ENCODE measurements around the gene MTHFR.
"Not testable (repeated sequence)": the region's sequence is repeated elsewhere in the genome, so short reads cannot be mapped to it uniquely, and the experiment has no call there.

MTHFR gene

DNA sequence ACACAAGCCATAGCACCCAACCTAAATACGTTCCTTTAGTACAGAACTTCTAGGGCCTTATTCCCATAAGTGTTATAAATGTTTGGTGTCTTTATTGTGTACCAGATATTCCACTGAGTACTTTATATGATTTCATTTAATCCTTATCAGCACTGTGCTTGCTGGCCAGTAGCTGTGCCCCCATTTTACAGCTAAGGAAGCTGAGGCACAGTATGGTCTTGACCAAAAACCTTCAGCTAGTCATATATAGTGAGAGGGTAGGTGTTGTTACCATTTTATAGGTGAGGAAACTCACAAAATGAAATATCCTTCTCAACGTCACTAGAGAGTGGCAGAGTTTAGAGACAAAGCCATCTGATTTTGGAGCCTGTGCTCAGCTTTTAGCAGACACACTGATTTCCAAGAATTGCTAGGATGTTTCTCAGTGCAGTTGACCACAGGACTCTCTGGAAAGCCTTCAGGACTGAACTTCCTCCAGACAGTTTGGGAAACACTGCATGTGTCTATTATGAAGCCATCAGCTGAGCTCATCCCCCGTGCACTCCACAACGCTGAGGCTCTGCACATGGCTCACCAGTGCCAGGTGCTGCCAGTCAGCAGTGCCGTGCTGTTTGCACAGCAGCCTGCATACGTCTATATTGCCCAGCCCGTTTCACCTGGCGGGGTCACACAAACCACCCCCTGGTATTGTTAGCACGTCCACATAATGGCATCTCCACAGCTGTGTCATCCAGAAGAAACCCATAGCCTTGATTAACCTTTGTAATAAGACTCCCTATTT is 26.4 kb upstream of the MTHFR start:
- DNase-seq, result peak; percentile 39

DNA sequence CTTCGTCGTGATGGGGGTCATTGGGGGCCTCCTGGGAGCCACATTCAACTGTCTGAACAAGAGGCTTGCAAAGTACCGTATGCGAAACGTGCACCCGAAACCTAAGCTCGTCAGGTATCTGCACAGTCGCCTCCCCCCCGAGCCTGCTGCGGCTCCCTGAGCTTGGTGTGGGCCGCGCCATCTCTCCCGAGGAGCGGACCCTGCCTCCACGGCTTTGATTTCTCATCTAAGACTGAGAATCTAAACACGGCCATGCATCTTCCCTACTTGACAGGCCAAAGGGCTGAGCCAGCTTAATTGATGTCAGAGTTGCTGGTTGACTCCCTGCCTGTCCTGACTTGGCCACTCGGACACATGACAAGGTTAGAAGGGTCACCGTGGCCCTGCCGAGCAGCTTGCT is 22.7 kb upstream of the MTHFR start:
- DNase-seq, result no peak

DNA sequence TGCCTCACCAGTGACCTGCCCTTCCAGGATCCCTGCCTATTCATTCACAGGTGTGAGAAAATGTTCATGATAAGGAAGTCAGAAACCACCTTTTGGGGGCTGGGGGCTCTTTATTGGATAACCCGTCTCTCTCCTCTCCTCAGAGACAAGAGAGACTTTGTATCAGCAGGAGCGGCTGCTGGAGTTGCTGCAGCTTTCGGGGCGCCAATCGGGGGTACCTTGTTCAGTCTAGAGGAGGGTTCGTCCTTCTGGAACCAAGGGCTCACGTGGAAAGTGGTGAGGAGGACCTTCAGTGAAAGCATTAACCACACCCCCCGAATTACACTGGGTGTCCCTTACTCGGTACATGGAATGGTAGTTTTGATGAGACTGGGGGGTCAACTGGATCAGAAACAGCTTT is 21.2 kb upstream of the MTHFR start:
- DNase-seq, result no peak

DNA sequence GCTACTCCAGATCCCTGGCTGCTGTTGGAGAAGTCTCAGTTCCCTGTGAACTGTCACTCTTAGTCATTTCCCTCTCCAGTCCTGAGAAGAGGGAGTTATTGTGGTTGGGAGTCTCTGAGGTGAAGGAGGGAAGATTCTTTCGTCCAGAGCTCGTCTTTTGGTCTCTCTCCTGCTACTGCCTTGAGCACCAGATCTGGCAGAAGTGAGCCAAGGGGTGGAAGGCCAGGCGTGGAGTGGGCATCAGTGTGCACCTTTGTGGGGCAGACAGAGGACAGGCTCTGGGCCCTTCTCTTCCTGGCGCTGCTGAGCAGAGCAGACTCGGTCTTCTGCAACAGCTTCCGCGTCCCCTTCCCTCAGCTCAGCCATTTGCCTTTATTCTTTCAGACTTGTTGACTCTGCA is 19.4 kb upstream of the MTHFR start:
- DNase-seq, result no peak

DNA sequence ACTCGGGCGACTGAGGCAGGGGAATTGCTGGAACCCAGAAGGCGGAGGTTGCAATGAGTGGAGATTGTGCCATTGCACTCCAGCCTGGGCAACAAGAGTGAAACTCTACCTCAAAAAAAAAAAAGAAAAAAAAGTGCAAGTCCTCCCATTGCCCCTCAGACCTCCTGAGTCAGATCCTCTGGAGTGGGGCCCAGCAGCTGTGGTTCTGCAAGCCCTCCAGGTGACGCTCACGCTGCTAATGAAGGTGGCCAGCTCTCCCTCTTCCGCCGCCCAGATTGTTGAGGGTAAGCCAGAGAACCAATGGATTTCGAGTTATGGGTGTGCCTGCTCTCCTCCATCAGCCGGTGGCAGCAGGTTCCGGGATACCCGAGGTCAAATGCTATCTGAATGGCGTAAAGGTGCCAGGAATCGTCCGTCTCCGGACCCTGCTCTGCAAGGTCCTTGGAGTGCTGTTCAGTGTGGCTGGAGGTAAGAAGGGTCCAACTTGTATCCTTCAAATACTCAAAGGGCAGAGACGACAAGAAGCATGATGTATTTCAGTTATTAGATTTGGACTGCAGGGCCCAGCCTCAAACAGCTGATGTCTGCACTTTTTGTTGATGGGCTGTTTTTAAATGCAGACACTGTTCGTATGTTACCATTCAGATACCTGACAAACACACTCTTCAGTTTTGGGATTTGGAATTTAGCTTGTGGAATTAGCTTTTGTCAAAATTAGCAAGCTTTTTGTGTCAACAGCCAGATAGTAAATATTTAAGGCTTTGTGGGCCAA is 17.8 kb upstream of the MTHFR start:
- DNase-seq, result no peak

DNA sequence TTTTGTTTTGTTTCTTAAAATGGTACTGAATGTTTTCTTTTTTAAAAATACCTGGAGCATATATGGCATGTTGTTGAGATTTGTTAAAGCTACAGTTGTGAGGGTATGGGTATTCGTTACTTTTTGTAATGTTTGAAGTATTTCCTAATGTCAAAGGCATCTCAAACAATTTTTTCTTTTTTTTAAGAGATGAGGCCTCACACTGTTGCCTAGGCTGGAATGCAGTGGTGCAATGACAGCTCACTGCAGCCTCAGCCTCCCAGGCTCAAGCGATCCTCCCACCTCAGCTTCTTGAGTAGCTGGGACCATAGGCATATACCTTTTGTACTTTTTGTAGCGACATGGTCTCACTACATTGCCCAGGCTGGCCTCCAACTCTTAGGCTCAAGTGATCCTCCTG is 16.3 kb upstream of the MTHFR start:
- DNase-seq, result no peak

DNA sequence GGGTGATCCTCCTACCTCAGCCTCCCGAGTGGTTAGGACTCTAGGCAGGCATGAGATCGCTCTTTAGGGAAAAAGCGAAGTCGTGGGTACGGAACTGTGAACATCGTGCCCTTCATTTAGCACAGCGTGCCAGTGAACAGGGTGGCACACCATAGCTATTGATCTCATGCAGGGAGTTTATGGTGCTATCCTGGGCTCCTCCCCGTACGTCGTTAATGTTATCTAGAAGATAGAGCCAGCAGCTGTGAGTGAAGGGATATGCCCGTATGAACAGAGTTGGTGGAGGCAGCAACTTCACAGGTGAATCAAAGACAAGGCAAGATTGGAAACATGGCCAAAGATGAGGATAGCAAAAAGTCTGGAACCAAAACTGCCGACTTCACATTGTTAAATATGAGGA is 11.4 kb upstream of the MTHFR start:
- DNase-seq, result no peak

DNA sequence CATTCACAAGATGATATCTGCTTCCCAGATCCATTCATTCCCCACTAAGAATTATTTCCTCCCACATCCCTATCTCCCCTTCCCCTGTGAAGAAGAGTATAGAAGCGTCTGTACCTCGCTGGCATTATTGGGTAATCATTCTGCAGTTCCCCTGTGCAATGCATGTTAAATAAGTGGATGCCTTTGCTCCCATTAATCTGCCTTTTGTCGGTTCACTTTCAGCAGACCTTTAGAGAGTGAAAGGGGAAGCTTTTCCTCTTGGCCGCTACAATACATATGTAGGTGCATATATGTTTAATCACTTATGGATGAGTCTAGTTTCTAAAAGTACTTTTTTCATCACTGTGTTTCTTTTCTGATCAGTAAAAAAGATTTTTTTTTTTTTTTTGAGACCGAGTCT is 7.3 kb upstream of the MTHFR start:
- no peak for DNase-seq

DNA sequence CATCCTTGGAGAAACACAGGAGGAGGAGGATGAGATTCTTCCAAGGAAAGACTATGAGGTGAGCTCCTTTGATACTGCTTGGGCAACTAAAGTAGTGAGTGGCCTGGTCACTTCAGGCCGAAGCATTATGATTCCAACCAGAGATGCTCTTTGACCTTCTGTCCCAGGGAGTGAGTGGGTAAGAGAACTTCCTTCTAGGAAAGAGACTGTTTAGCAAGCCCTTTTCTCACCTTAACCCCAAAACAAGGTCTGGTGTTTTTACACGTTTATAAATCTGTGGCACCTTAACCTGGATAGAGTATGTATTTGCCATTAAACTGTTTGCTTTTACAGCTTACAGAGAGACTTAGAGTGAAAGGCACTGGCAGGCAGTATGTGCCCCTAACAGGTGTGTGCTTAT is 1.4 kb upstream of the MTHFR start:
- DNase-seq, result no peak

DNA sequence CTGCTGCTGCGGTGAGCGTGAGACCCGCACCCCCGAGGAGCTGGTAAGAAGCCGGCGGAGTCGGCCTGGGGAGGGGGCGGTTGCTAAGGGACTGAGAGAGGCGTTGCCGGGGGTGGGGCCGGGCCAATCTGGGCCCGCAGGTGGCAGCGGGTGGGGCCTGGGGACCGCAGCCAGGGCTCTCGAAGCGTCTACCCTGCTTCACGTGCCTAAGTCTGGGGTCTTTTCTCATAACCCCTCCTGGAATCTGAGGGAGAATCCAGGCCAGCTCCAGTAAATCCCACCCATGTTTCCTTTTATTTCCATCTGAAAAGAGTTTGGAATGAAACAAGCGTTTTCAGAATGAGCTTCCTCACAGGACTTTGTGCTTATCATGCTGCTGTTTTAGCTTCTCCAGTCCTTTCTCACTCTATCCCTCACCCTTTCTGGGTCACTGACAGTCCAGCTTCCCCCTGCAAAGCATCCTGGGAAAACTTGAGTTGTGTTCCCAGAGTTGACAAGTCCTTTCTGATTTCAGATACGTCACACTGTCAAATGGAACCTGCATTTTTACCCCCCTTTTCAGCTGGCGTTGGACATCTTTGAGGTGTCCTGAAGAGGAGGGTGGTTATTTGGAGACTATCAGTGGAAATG is 658 bp upstream of the MTHFR start:
- peak; percentile 87 for DNase-seq

DNA sequence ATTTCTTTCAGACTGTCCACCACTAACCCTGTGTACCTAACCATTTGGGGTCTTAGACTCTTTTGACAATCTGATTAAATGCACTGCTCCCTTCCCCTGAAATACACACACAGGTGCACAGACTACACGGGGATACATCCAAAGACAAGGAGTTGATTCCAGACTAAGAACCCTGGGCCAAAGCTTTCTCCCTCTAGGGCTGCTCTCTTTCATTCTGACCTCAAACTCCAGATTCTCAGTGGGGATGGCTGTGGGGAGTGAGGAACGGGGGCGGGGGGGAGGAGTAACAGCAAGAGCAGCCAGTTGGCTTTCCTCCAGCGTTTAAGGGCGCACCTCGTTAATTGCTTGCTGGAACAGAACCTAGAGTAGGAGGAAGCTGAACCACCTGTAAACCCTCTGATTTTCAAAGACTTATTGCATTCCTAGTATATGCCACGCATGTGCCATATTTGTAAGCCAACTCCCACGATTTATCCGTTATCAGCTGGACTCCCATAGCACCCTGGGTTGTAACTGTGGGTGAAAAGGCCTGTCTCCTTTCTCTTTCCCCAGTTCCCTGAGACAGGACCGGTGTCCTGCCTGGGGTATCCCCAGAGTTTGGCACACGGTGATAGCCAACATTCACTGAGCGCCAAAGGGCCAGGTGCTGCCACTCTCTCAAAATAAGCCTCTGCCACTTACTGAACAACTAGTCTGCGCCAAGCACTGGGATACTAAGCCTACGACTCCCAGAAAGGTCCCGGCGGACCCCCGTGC is 920 bp downstream of the MTHFR start:
- peak; percentile 59 for DNase-seq

DNA sequence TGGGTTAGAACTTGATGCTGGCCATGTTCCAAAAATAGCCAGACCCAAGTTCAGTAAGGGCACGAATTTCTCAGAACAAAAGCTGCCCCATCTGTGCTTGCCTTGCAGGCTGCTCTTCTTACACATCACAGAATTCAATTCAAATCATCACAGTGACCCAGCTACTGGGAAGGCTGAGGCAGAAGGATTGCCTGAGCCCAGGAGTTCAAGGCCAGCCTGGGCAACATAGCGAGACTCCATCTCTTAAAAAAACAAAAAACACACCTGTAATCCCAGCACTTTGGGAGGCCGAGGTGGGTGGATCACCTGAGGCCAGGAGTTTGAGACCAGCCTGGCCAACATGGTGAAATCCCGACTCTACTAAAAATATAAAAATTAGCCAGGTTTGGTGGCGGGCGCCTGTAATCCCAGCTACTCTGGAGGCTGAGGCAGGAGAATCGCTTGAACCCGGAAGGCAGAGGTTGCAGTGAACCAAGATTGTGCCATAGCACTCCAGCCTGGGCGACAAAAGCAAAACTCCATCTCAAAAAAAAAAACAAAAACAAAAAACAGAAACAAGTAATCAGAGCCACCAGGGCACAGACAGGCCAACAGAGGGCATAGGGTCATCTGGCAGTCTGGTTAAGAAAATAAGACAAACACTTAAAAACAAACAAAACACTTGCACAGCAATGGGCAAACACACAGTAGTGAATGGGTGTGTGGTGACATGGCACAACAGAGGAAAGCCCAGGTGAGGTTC is 1.7 kb downstream of the MTHFR start:
- not testable (repeated sequence) for DNase-seq

DNA sequence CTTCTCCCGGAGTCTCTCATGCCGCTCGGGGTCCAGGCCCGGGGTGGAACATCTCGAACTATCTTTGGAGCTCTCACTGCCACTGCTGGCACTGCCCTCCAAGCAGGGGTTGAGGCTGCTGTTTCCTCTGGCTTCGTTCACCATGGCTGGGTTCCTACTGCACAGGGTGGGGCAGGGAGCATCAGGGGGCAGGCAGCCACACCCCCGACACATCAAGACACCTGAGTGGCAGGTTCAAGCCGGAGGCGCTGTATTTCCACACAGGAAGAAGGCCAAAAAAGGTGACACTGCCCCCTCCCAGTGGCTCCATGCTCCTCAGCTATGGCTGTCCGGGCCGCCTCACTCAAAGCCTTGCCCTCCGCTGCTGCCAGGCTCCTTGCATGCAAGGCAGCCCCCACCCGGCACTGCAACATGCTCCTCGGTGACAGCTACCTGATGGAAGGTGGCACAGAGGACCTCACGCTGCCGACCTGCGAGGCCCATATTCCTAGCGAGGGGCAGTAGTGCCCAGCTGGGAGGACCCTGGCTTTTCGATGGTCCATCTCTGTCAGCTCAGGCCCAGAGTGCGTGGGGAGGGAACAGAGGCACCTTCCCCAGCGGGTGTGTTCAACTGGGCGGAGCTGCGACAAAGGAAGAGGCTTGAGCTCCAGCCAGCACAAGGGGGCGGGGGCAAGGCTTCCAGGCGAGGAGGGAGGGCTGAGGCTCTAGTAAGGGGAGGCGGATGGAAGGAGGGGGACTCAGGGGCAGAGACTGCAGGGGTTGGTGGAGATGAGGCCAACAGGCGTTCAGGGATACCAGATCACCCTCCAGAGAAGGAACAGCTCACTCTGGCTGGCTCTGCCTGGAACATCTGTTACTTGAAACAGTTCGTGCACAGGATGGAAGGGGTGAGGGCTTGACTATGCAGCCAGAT is 2.5 kb downstream of the MTHFR start:
- peak; percentile 57 for DNase-seq

DNA sequence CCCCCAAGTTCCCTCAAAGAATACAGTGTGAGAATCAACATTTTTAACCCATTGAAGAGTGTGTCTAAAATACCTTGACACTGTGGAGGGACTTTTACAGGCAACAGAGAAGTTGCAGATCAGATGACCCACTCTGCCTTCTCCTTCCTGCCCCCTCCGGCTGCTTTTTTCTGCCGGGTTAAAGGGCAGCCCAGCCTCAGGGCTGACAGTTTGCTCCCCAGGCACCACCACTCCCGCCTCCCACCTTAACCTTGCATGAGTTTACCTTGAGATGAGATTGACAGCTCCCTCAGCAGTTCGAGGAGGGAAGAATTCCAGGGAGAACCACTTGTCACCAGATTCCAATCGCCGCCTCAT is 3.2 kb downstream of the MTHFR start:
- no peak for DNase-seq

DNA sequence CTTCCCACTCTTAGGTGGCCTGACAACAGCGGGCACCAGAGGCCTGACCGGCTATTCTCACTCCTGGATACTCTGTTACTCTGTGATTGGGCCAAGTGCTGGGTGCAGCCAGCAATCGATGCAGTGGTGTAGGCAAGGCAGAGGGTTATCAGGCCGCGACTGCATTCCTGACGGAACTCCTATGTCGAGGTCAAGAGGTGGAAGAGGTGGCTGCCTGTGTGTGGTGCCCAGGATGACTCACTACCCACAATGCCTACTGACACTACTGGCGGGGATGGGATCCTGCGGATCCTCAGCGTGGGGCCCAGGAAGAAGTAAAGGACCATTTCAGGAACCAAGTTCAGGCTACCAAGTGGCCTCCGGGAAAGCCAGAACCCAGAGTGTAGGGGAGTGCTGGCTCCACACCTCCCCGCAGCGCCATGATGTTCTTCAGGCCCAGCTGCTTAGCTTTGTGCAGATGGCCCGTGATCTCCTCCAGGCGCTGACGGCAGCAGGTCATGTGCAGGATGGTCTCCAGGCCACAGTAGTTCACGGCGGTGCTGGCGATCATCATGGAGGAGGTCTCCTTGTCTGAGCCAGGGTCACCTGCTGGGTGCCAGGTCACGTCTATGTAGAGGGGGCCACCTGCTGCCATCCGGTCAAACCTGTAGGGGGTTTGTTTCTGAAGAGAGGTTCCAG is 4.9 kb downstream of the MTHFR start:
- no peak for DNase-seq

DNA sequence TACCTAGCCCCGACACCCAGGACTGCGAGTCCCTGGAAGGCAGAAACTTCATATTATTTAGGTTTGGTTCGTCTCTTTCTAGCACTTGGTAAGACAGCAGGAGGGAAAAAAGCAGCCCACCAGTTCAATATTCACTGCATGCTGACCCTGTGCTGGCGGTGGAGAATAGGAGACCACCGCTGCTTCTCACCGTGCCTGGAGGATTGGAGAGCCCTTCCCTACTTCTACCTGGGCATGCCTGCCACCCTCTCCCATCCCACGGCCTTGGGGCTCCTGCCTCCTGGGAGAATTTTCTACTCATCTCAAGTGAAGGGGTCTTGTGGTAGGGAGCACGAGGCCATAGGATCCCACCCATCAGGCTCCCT is 5.4 kb downstream of the MTHFR start:
- DNase-seq, result no peak

DNA sequence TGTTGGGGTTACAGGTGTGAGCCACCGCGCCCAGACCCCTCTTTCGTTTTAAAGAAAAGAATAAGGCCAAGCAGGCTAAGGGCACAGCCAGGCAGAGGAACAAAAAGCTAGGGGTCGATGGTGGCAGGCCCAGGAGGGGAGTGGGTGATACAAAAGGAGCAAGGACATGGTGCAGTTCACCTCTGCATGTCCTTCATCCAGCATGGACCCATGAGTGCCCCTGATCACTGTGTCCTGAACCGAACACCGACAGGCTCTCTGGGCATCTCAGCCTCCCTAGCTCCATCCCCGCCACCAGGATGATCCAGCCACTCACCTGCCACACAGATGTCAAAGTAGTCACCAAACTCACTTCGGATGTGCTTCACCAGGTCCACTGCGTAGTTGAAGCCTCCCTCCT is 5.9 kb downstream of the MTHFR start:
- no peak for DNase-seq

DNA sequence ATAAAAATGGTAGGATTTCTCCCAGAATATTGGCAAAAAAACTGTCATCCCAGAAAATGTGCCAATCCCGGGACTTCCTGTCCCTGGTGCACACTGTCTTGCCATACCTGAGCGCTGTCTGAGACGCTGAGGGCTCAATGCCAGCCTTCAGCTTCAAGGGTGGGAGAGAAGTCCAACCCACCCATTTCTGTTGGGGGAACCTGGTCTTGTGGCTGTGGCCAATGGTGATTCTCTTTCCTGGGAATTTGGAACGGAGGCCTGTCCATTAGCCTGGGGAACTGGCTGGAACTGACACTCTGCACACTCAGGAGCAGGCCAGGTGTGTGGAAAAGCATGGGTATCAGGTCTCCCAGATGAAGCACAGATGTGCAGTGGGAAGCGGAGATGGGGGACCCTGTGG is 6.7 kb downstream of the MTHFR start:
- no peak for DNase-seq

DNA sequence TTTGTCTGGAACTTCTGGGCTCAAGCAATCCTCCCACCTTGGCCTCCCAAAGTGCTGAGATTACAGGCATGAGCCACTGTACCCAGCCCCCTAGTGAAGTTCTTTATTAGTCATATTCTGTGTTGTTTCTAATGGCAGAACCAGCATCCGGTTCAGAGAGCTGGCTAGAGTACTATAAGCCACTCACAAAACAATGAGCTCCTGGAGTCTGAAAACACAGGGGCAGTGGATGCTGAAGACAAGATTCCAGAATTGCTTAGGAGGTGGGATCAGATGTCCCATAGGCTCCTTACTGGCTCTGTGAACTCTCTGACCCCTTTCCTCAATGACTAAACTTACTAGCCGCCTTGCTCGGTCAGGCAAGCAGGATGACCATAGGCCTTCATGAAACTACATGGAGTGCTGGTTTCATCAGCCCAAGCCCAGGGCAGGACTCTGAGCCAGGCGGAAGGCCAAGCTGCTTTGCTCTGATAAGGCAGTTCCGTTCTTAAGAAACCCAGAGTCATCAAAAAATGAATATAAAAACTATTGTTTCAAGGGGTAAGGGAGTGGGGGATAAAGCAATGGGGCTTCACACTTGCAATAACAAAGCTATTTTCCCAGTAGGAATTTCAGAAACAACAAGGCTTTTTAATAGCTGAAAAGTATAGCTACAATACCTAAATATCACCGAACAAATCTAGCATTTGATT is 8.1 kb downstream of the MTHFR start:
- no peak for DNase-seq

DNA sequence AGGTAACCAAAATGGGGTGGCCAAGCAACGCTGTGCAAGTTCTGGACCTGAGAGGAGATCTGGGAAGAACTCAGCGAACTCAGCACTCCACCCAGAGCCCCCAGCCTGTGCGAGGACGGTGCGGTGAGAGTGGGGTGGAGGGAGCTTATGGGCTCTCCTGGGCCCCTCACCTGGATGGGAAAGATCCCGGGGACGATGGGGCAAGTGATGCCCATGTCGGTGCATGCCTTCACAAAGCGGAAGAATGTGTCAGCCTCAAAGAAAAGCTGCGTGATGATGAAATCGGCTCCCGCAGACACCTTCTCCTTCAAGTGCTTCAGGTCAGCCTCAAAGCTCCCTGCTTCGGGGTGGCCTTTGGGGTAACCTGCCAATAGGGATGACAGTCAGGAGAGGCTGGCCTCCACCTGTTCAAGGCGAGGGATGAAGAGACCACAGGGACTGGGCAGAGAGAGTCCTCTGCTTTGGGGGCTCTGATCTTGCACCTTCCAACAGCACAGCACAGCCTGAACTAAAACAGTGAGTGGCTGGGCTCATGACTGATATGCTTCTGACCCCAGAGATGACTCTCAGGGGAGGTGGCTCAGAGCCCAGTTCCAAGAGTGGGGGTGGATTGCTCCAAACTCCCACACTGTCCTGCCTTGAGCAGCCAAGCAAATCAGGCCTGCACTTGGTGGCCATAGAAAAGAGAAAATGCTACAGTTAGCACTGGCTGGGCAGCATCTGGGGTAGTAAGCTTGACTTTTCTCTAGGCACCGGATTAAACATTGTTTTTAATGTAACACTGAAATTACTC is 9.5 kb downstream of the MTHFR start:
- no peak for DNase-seq
